COLO668 (cell line): ENCODE results near the gene PIP4P1.

ENCODE experiments used
- DNase-seq: peaks from one replicate; lab custom pipeline; 2025; ENCODE audit not compliant: unreplicated experiment; lab: John Stamatoyannopoulos, UW

Gene PIP4P1

DNA sequence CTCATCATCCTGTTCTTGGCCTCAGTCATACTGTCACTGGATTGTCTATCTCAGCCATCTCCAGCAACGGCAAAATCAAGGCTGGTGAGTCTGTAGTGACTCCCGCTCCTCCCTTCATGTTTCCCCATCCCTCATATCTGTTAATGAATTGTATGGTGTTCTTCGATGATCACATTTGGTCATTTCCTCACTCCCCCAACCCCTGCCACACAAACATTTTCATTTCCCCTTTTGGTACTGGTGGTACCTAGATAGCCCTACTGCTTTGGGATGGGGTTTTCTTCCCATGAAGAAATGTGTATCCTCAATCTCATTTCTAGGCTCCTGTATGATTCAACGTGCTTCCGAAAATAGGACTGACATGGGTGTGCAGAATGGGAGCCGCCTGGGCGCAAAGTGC, 22.6 kb downstream of the PIP4P1 start:
- DNase-seq = no peak

DNA sequence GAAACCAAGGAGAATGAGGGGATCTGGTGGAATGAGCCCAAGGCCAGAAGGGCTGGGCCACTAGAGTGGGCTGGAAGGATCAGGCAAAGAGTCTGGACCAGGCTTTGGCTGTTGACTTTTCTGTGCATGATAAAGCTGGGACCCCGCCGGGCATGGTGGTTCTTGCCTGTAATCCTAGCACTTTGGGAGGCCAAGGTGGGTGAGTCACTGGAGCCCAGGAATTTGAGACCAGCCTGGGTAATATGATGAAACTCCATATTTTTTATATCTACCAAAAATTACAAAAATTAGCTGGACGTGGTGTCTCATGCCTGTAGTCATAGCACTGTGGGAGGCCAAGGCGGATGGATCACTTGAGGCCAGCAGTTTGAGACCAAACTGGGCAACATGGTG, 24.9 kb downstream of the PIP4P1 start:
- no peak for DNase-seq

DNA sequence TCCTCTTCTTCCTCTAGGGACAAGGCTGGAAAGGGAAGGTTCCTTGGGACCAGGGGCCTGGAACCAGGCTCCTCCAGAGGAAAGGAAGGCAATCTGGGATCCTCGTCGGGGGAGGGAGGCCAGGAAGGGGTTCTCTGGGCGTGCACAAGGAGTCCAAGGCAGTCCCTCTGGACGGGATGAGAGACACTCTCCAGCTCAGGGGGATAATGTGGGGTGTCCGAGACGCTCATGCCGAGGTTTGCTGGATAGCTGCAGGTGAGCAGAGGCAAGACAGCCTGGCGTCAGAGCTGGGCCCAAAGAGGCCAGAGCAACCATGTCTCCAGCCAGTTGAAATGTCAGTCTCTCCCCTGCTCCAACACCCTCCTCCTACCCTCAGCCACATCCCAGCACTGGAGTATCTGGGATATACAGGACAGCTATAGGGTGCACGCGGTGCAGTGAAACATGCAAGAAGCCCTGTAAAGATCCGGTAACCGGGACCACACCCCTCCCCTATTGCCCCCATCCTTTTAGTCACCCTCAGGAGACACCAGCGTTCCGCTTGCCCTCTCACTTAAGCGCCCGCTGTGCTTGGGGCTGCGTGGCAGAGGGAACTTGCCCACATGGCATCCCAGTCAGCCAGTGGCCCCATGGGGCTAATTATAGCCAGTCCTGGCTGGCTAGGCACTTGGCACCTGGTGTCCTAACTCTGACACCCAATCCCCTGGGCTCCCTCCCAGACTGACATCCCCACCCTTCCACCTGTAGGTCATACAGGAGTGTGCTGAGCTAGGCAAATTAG, 25.5 kb downstream of the PIP4P1 start, which contains the start of gene KLHL33:
Gene KLHL33 (minus strand): TSS at position 585 of the 781 bp plus-strand sequence. CDS start 355 bp downstream, at position 230.
- DNase-seq = no peak

DNA sequence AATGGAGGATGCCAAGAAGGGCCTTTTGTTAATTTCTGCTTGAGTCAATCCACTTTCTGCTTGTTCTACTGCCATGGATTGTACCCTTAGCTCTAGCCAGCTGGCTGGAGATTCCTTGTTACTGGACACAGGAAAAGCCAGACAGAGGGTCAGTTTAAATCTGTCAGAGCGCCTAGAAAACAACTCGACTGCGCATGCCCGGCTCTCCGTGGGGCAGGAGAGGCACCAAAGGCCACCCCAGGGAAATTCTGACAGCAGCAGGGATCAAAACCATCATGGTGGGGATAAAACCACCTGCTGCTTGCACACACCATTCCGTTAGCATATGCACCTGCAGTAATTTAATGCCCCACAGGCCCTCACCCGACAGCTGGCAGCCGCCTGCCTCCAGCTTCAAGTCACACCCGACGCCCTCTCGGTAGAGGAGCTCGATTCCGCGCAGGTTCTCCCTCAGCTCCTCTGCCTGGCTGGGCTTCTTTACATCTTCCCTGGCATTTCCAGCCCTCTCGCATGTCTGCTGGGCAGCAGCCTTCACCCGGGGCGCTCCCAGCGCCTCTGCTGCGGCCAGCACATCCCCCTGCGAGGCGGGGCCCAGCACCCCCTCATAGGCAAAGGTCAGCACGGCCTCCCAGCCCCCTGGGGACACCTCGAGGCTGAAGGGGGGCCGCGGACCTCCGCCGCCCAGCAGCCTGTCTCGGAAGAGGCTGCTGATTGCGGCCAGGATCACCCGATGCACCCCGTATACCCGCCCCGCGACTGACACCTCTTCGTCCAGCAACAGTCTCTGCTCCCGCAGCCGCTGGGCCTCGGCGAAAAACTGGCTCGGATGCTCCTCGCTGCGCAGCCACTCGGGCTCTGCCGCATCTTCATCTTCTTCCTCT, 26.3 kb downstream of the PIP4P1 start:
- peak; percentile 42 for DNase-seq

DNA sequence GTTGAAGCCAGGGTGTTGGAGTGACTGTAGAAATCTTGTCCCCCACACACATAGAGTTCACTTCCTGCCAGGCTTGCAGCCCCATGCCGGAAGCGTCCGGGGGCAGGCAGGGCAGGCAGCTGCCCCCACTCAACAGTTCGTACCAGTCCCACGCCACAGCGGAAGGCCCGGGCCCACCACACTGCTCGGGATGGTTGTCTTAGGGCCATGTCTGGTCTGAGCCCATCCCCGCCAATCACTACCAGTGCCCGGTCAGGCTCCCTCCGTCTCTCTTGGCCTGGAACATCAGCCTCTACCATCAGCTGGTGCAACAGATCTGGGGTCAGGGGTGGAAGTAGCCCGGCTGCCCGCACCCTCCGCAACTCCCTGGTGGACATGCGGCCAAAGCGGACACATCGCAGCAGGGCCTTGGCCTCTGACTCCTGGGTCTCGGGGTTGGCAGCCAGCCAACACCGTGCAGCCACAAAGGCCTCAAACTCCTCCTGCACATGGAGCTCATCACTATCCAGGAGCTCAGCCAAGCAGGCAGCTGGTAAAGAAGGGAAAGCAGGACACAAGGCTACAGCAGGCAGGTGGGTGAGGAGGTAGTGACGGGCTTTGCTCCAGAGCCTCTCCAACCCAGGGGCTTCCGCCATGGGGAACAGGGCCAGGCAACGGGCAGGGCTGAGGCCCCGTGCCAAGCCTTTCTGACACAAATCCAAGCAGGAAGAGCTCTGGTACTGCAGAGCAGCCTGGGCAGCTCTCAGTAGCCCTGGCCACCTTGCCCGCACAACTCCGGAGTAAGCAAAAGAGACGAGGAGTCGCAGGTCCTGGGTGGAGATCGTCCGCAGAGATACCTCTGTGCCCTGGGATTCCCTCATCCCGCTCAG, 31.2 kb downstream of the PIP4P1 start:
- no peak for DNase-seq

DNA sequence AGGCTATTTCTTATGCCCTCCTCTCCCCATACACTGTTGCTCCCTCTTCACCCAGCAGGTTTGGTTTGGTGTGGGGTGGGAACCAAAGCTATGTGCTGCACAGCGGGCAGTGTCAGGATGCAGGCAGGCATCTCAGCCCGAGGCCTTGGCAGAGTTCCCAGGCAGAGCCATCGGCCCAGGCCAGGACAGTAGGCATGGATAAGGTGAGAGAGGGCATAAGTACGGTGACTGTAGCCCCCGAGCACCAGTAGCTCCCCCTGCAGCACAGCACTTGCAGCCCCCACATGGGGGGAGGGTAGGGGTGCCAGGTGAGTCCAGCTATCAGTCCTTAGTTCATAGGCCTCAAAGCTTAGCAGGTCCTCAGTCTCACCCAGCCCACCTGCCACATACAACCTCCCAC, 32.4 kb downstream of the PIP4P1 start:
- no peak for DNase-seq

DNA sequence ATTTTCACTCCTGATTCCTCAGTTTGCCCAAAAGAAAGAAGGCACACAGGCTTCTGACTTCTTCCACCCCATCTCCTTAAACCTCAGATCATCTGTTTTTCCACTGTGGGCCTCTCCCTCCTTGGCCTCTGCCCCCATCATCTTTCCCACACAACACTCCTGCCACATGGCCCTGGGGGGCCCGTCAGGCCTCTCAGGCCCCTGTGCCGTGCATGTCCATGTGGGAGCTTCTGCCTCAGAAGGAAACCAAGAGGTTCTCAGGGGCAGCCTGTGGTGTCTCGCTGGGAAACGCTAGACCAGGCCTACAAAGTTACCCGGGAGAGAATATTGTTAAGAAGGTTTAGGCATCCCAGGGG, 33.2 kb downstream of the PIP4P1 start:
- DNase-seq = no peak

DNA sequence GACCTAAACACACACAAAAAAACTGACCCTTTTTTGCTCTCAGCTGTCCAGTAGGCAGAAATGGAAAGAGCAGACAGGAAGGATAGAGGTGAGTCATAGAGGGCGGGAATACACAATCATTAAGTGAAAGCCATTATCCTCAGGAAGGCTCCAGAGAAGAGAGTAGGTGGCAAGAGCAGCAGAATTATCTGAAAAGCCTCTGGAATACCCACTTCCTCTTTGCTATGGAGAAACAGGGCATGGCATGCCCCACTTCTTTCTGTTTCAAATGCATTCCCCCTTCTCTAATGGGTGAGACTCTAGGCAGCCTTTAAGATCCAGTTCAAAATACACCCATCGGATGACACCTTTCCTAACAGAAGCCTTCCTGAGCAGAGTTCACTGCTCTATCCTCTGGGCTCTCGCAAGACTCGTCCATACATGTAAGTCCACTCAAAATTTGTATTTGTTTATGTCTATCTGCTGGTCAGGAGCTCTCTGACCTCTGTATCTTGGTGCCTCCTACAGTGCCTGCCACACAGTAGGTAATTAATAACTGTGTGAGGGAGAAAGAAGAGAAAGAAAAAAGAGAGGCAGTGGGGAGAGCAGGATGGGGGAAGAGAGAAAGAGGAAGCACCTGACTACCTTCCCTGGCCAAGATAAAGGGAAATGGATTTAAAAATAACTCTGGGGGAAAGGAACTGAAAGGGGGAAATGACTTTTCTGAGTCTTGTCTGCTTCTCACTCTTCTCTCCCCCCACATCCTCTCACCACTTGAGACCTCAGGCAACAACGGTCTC, 33.8 kb downstream of the PIP4P1 start:
- no peak for DNase-seq

DNA sequence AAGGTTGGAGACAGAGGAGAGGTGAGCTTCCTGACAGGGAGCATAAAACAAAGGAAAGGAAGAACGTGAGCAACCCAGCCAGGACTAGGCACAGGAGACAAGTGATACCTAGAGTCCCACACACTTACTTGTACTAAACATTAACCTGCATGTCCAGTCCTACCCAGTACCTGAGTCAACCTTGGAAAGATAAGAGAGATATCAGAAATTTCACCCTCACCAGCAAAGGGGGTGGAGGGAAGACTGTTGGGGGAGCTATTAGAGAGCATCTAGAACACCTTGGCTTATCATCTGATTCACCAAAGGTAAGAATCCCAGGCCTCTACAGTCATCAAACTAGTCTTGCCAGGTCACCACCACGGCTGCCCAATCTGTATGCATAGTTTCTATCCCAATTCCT, 36.4 kb downstream of the PIP4P1 start:
- no peak for DNase-seq

DNA sequence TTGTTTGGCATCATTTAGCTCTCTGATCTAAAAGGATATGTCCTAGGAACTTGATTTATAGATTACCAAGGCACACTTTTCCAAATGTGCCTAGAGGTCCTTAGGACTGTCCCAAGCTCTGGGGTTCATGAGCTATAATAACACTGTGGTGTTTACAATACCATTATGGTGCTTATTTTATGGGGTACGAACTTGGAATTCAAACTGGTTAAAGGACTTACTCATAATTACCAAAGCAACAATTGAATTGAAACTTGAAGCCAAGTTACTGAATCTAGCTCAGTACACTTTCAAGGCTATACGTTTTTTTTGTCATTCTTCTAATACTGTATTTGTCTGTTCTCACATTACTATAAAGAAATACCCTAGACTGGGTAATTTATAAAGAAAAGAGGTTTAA, 38.3 kb downstream of the PIP4P1 start:
- no peak for DNase-seq

DNA sequence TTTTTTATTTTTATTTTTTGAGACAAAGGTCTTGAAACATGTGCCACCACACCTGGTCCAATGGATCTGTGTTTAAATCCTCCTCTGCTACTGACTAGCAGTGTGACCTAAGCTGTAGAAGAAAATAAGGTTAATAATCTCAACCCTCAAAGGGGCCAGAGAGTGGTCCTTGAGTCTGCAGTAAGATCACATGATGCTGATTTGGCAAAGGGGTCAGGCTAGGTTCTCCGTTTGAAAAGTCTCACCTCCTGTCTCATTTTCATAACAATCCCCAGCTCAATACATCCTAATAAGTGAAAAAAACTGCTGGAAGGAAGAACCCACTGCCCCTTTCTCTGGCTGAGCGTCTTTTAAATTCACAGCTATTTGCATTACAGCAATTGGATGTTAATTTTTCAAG, 40.0 kb downstream of the PIP4P1 start:
- no peak for DNase-seq

DNA sequence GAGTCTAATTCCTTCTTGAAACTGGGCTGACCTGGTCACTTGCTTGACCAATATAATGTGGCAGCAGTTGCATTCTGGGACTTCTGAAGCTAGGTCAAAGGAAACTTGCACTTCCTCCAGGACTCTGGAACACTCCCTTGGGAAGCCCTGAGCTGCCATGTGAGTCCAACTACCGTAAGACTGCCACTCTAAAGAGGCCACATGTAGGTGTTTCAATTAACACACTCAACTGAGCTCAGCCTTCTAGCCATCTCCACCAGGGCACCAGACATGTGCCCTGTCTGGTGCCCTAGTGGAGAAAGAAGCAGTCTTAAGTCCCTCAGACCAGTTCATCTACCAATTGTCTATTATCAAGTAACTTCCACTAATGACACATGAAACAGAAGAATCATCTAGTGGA, 41.8 kb downstream of the PIP4P1 start:
- no peak for DNase-seq

DNA sequence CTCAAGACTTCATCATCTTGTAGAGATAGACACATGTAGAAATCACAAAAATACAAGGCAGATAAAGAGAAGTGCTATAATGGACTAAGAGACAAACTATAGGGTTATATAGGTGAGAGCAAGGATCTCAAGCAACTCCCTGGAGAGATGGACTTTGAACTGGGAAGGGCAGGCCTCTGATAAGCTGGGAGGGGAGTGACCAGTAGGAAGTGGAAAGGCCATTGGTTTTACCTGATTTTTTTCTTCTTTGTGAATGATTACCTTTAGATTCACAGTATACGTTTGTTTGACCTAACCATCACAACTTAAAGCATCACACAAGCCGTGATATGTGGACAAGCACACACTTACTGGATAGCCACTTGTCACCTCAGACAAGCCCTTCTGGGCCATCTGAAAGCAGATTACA, 42.7 kb downstream of the PIP4P1 start:
- no peak for DNase-seq

DNA sequence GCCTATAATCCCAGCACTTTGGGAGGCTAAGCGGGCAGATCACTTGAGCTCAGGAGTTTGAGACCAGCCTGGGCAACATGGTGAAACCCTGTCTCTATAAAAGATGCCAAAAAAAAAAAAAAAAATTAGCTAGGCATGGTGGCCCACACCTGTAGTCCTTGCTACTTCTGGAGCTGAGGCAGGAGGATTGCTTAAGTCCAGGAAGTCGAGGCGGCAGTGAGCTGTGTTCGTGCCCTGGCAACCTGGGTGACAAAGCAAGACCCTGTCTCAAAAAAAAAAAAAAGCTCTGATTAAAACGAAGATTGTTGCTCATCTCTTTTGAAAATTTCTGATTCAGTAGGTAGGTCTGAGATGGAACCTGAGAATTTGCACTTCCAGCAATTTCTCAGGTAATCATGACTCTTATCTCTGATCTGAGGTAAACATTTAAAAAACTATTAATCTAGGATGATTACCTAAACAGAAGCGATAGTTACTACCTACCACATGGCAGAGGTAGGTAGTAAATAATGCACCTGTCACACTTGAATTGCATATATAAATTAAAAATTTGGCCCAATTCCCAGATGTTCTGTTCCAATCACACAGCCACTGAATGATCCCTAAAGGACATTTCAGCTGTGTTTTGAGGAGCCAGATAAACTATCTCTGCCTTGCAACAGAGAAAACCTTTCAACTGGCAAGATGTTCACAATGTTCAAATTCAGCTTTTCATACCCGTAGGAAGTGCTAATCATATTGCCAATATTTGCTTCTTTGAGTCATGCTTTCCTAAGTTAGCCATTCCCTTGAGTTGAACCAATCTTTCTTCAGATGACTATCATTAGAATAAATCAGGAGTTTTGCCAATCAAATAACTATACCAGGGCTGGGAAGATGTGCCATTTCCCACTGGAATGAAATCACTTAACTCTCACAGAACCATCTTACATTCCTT, 43.7 kb downstream of the PIP4P1 start:
- no peak for DNase-seq

DNA sequence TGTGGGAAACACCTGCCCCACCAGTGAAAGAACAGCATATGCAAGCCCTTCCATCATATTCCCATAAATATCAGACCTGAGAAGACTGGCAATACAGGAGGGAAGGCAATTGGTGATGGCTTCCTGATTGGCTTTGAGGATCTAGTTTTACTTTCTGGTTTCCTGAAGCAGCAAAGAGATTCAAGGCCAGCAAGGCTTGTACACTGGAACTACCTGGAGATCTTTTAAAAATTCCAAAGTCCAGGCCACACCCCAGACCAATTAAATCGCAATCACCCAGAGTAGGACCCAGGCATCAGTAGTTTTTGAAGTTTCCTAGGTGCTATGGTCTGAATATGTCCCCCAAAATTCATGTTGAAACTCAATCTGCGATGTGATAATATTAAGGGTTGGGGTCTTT, 45.0 kb downstream of the PIP4P1 start:
- no peak for DNase-seq

DNA sequence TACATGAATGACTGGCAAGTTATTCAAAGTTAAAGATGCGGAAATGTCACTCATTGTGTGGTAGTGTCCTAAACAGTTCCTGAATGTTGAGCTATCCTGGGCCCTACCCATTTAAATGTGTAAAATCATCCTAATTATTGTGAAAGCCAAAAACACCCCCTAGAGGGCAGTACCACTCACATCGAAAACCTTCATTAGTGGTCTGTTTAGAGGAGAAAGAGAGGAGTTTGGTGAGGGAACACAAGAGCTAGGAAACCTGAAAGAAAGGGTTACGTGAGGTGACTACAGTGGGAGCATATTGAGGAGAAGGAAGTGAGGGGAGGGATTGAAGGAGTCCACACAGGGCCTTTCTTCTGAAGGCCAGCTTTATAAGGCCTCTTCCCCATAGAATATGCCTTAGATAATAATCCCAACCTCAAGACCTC, 45.4 kb downstream of the PIP4P1 start:
- DNase-seq = no peak

DNA sequence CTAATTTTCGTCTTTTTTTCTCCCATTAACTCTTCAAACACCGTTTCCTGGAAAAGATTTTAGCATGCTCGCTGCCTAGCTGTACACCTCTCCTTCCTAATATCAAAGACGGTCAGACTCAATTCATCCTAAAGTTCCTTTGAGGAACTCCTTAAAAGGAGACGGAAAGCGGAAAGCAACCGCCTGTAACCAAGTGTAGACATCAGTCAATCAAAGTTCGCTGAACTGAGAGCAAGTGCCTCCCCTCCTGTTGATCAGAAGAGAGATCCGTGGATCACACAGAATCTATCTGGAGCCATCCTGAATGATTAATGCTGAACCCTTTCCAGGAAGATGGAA, 47.5 kb downstream of the PIP4P1 start:
- DNase-seq = no peak

DNA sequence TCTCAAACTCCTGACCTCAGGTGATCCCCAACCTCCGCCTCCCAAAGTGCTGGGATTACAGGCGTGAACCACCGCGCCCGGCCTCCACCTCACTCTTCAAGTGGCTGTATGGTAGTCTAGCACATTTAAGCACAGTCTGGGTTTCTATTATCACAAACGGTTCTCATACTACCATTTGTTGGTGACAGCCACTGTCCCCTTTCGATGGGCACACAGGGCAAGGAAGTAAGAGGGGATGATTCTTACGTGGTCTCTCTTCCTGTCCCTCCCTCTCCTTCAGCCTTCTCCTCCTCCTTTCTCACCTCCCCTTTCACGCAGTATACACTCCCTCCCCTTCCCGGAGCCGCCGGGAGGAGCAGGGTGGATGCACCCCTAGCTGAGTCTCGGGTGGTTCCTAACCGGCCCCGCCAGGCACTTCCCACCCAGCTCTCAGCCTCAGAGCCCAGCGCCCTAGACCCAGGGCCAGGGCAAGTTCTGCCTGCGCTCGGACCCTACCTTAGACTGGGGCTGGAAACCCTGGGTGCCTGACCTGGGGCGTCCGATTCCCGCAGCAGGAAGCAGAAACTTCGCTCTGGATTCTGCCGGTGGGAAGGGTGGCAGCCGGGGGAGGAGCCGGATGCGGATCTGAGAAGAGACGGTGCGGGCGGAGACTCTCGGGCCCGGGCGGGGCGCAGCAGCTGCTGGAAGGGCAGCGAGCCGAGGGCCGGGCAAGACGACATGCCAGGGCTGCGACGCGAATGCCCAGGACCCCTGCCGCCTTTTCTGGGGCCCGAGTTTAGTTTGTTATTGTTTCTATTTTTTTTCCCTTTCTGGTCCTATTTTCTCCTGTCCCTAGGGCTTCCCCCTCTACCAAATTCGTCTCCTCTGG, 48.1 kb downstream of the PIP4P1 start, which contains the start of gene TEP1:
Gene TEP1 (minus strand): TSS at position 626 of the 868 bp plus-strand sequence. CDS start 5,062 bp downstream, outside the sequence.
- DNase-seq = peak; percentile 93
